LNCaP clone FGC (cell line): Measurements from ENCODE around the gene UTY.

ENCODE experiments used
- DNase-seq: peaks from one replicate; pipeline ENCODE4 v3.0.0-alpha.2; 2011; ENCODE audit warnings: low read depth
- H3K4me3 ChIP-seq: 2 replicates; pipeline ENCODE4 v1.5.1; 2011; ENCODE audit warnings: mild to moderate bottlenecking, low read depth, low read length, control low read depth
- CTCF ChIP-seq: IDR thresholded peaks from 2 replicates; pipeline ENCODE4 v1.5.1; 2012; ENCODE audit warnings: mild to moderate bottlenecking; ENCODE audit not compliant: control insufficient read depth, insufficient read depth; ENCODE audit errors: extremely low read depth

UTY gene

DNA sequence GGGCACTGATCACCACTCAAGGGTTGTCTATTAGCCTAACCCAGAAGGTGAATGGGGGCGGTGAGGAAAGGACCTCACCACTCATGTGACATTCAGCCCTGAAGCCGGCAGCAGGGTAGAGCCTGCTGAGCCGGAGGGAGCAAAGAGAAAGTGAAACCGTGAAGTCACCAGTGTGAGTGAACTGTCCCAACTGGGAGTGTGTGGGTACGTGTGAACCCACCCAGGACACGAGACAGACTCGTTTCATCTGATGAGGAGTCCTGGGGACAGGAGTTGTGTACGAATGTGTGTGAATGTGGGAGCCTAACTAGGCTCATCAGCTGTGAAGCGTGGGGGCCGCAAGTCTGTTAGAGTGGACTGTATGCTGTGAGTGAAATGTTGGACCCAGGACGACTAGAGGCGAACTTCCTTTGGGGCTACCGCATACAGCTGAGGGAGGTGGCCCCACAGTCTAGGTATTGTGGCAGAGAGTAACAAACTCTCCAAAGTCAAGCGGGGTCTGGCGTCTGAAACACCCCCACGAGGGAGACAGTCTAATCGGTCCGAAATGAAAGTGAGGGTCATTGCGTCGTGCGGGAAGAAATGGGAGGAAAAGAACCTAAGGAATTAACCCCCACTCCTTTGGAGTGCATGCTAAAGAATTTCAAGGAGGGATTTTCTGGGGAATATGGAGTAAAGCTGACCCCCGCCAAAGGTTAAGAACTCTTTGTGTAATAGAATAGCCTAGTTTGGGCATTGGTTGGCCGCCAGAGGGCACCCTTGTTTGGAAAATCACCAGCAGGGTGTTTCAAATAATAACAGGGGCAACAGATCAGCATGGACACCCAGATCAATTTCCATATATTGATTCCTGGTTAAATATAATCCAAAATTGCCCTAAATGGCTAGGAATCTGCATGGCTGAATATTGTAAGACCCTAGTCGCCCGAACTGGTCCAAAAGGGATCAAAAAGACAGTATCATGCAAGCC is 43.6 kb downstream of the UTY start:
- no peak for DNase-seq
- H3K4me3 ChIP-seq = peak overlapping the region; percentile 57
- TF ChIP-seq CTCF = peak; percentile 37

GRCh38 chrY:13435206-13435967 is 44.4 kb downstream of the UTY start:
- no peak for DNase-seq
- TF ChIP-seq CTCF = no peak
- H3K4me3 ChIP-seq = peak overlapping the region; percentile 57

DNA sequence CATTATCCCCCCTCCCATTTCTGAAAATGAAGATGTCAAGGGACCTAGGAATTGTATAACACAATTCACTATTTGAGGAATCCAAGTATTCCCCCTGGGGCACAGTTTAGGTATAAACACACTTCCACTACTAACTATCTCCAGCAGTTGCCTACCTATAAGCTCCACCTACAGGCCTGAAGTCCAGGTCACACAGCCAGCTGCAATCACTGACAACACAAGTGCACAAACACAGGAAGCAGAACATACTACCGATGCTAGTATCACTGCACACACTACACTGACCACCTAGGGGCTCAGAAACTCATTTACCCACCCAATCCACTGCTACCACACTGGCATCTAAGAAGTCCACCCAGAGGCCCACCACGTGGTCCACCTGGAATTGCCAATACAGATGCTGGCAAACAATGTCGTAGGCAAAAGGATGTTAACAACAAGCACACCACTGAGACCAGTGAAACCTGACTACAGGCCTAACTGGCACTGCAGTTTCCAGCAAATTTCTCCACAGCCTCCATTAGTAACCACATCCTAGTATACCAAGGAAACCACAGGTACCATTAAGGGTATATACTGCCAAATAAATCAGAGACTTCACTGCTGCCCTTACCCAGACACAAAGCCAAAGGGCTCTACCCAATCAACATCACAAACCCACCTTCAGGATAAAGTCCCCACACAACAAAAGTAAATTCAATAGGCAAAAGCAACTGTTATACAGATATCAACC is 47.4 kb downstream of the UTY start:
- no peak overlapping the region for H3K4me3 ChIP-seq
- DNase-seq = no peak
- no peak for TF ChIP-seq CTCF

DNA sequence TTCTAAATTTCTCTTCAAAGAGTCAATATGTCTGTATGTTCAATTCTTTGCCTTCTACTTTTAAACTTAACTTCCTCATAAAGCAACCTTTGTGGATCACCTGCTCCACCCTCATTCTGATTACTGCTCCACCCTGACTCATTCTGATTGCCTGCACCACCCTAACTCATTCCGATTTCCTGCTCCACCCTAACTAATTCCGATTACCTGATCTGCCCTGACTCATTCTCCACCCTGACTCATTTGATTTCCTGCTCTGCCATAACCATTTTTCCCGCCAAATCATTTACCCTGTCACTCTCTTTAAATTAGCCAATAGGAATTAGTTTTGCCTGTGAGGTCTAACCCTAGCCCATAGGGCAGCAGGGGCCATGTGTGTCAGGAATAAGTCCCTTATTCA is 50.3 kb downstream of the UTY start:
- no peak for DNase-seq
- H3K4me3 ChIP-seq = no peak overlapping the region
- TF ChIP-seq CTCF = no peak

GRCh38 chrY:13423281-13423732 is 56.5 kb downstream of the UTY start:
- 0 out of 2 replicates have a peak, but pooled peaks have one; percentile 4 for TF ChIP-seq CTCF
- no peak overlapping the region for H3K4me3 ChIP-seq
- DNase-seq = no peak

DNA sequence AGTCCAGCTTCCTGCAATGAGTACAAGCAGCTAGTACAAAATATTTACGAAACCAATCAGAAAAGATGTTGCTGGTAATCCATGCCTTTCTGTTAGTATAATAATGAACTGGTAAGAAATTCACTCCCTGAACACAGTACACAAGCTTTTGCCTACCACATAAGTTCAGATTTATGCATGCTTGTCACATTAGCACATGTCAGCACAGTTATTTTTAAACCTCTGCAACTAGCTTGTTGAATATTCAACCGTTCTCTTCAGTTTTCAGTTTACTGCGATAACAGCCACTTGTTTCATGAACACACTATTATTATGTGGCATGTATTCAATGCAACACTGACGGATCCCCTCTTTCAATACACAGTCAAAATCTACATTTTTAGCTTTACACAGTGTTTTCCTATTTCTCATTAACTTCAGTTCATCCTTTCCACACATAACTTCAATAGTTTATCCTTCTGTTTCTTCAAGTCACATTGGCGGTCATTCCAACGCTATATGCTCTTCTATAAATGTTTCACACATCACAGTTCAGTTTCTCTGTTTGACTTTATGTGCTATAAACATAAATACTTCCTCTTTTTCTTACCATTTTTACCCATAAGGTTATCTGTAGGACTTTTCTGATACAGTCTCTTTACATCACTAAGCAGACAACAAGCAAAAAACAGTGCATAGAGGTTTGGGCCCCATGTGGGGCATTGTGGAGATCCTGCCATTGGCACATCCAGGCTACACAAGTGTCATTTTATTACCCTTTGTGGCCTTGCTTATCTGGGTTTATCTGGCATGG is 62.8 kb downstream of the UTY start:
- no peak for TF ChIP-seq CTCF
- no peak overlapping the region for H3K4me3 ChIP-seq
- DNase-seq = no peak
